ENCODE results near the gene MKS1.

The MKS1 gene

GRCh38 chr17:58219007-58219788 lies at the start of gene MKS1:
MKS1 (minus strand) TSS chr17:58219255; CDS start chr17:58219230, 25 bp downstream.
- in situ Hi-C loops (cut with HindIII; ENCODE audit: low sequenced_read_pairs) = no loop called here

GRCh38 chr17:58268326-58268725 lies 49.3 kb upstream of the MKS1 start:
- in situ Hi-C loops (cut with HindIII; ENCODE audit: low sequenced_read_pairs) = no loop called here

GRCh38 chr17:58267347-58268324 lies 48.6 kb upstream of the MKS1 start:
- in situ Hi-C loops (cut with HindIII; ENCODE audit: low sequenced_read_pairs) = no loop called here

GRCh38 chr17:58265902-58266875 lies 47.1 kb upstream of the MKS1 start:
- in situ Hi-C loops (cut with HindIII; ENCODE audit: low sequenced_read_pairs) = no loop called here

- in situ Hi-C loops (cut with HindIII; ENCODE audit: low sequenced_read_pairs) = no loop called here
Observed at GRCh38 chr17:58265271-58265670, 46.2 kb upstream of the MKS1 start.

- in situ Hi-C loops (cut with HindIII; ENCODE audit: low sequenced_read_pairs) = no loop called here
Observed at GRCh38 chr17:58264407-58265103, 45.5 kb upstream of the MKS1 start.

GRCh38 chr17:58263773-58264172 lies 44.7 kb upstream of the MKS1 start:
- in situ Hi-C loops (cut with HindIII; ENCODE audit: low sequenced_read_pairs) = no loop called here

GRCh38 chr17:58262149-58262548 lies 43.1 kb upstream of the MKS1 start:
- in situ Hi-C loops (cut with HindIII; ENCODE audit: low sequenced_read_pairs) = no loop called here

GRCh38 chr17:58254803-58255202 lies 35.7 kb upstream of the MKS1 start:
- in situ Hi-C loops (cut with HindIII; ENCODE audit: low sequenced_read_pairs) = loop anchor here (5.0 kb wide), 1 partner anchor 32 kb away; no protein-coding TSS in a partner anchor

- in situ Hi-C loops (cut with HindIII; ENCODE audit: low sequenced_read_pairs) = loop anchor here (5.0 kb wide), 1 partner anchor 34 kb away; no protein-coding TSS in a partner anchor
Observed at GRCh38 chr17:58253082-58253481, 34.0 kb upstream of the MKS1 start.

GRCh38 chr17:58252141-58252540 lies 33.1 kb upstream of the MKS1 start:
- in situ Hi-C loops (cut with HindIII; ENCODE audit: low sequenced_read_pairs) = loop anchor here (5.0 kb wide), 1 partner anchor 35 kb away; no protein-coding TSS in a partner anchor

GRCh38 chr17:58250344-58251011 lies 31.4 kb upstream of the MKS1 start:
- in situ Hi-C loops (cut with HindIII; ENCODE audit: low sequenced_read_pairs) = loop anchor here (5.0 kb wide), 1 partner anchor 37 kb away; no protein-coding TSS in a partner anchor

GRCh38 chr17:58249270-58250133 lies 30.4 kb upstream of the MKS1 start:
- in situ Hi-C loops (cut with HindIII; ENCODE audit: low sequenced_read_pairs) = loop anchor here (5.0 to 10.0 kb wide), 2 partner anchors 38 to 65 kb away; no protein-coding TSS in a partner anchor

GRCh38 chr17:58248955-58249269 lies 29.9 kb upstream of the MKS1 start:
- in situ Hi-C loops (cut with HindIII; ENCODE audit: low sequenced_read_pairs) = loop anchor here (10.0 kb wide), 1 partner anchor 64 kb away; no protein-coding TSS in a partner anchor

- in situ Hi-C loops (cut with HindIII; ENCODE audit: low sequenced_read_pairs) = loop anchor here (10.0 kb wide), 1 partner anchor 63 kb away; no protein-coding TSS in a partner anchor
Observed at GRCh38 chr17:58247511-58248363, 28.7 kb upstream of the MKS1 start.

- in situ Hi-C loops (cut with HindIII; ENCODE audit: low sequenced_read_pairs) = loop anchor here (10.0 kb wide), 1 partner anchor 62 kb away; no protein-coding TSS in a partner anchor
Observed at GRCh38 chr17:58246781-58247180, 27.7 kb upstream of the MKS1 start.
